ENCODE data around the gene POR. TPM values are rescaled to one million over a fixed set of nuclear protein-coding genes. Genes with fewer than 3 reads are reported as not detected.
"Not testable (repeated sequence)": the region's sequence is repeated elsewhere in the genome, so short reads cannot be mapped to it uniquely, and the experiment has no call there.

POR gene
- total RNA-seq, 4 donors from 2014 or later = 66.6 to 244 (median 107) TPM

GRCh38 chr7:76020031-76020714, 105.2 kb downstream of the POR start:
- peaks cover 0 to 7% (median 0%) of the 10 kb centered on the region in 4 donors for H3K4me1 ChIP-seq
- peaks cover 0 to 54% (median 8%) of the 10 kb centered on the region in 3 donors for H3K36me3 ChIP-seq
- H3K9me3 ChIP-seq = no peaks in the 10 kb centered on the region
- DNase-seq (ENCODE audit: low spot score in 2 of 2) = peak; percentile 61 to 75
- WGBS, 2 donors = 35 to 37% methylated on average over 6 of the region's 6 CpGs
- H3K27me3 ChIP-seq = no peaks in the 10 kb centered on the region
- H3K27ac ChIP-seq = no peak overlapping the region
- H3K4me3 ChIP-seq = no peak overlapping the region
- TF ChIP-seq CTCF (IDR thresholded peaks at IDR 0.05) = peak; percentile 75 to 93 (median 79)
- TF ChIP-seq EP300 (IDR thresholded peaks at IDR 0.05) = no peak

GRCh38 chr7:76022026-76022780, 107.2 kb downstream of the POR start:
- WGBS, 2 donors = 92 to 94% methylated on average over 7 of the region's 7 CpGs
- no peak for DNase-seq (ENCODE audit: low spot score in 2 of 2)

GRCh38 chr7:76023002-76023401, 108.0 kb downstream of the POR start:
- Histone ChIP-seq H3K36me3 (peaks cover 0 to 70% (median 8%) of the 10 kb centered on the region in 3 donors), H3K27me3 (no peaks in the 10 kb centered on the region), H3K4me3 (no peak overlapping the region), H3K27ac (no peak overlapping the region), H3K9me3 (no peaks in the 10 kb centered on the region), H3K4me1 (peaks cover 0 to 7% (median 0%) of the 10 kb centered on the region in 4 donors)
- DNase-seq (ENCODE audit: low spot score in 2 of 2) = peak in 1 of 2 donors; percentile 26
- 33 to 39% methylated on average over 4 of the region's 4 CpGs for WGBS, 2 donors
- TF ChIP-seq EP300 (IDR thresholded peaks at IDR 0.05) (peak in 1 of 2 donors; percentile 42), POLR2A (IDR thresholded peaks at IDR 0.05) (no peak)

More at GRCh38 chr7:76022026-76022780, 107.2 kb downstream of the POR start:
- H3K27me3 ChIP-seq = no peaks in the 10 kb centered on the region
- peaks cover 0 to 66% (median 8%) of the 10 kb centered on the region in 3 donors for H3K36me3 ChIP-seq
- TF ChIP-seq CTCF (IDR thresholded peaks at IDR 0.05) = no peak
- no peak for TF ChIP-seq POLR2A (IDR thresholded peaks at IDR 0.05)
- no peak for TF ChIP-seq EP300 (IDR thresholded peaks at IDR 0.05)
- peaks cover 0 to 7% (median 0%) of the 10 kb centered on the region in 4 donors for H3K4me1 ChIP-seq
- no peaks in the 10 kb centered on the region for H3K9me3 ChIP-seq
- H3K4me3 ChIP-seq = no peak overlapping the region
- no peak overlapping the region for H3K27ac ChIP-seq

- DNase-seq (ENCODE audit: low spot score in 2 of 2); H3K4me1 ChIP-seq: not testable (repeated sequence)
- 89 to 98% methylated on average over 7 of the region's 7 CpGs for WGBS, 2 donors
These were observed 114.7 kb downstream of the POR start for GRCh38 chr7:76029682-76030081.

GRCh38 chr7:76031964-76032363, 117.0 kb downstream of the POR start:
- no peak for TF ChIP-seq POLR2A (IDR thresholded peaks at IDR 0.05)
- TF ChIP-seq EP300 (IDR thresholded peaks at IDR 0.05) = no peak
- no peak for TF ChIP-seq CTCF (IDR thresholded peaks at IDR 0.05)
- 91 to 96% methylated on average over 1 of the region's 1 CpG for WGBS, 2 donors
- peaks cover 0 to 31% (median 0%) of the 10 kb centered on the region in 3 donors for H3K36me3 ChIP-seq
- H3K9me3 ChIP-seq = no peaks in the 10 kb centered on the region
- no peaks in the 10 kb centered on the region for H3K4me1 ChIP-seq
- no peaks in the 10 kb centered on the region for H3K27me3 ChIP-seq
- no peak for DNase-seq (ENCODE audit: low spot score in 2 of 2)
- H3K4me3 ChIP-seq = no peak overlapping the region
- no peak overlapping the region for H3K27ac ChIP-seq

More at GRCh38 chr7:76029682-76030081, 114.7 kb downstream of the POR start:
- H3K27me3 ChIP-seq, H3K9me3 ChIP-seq, H3K4me3 ChIP-seq, H3K27ac ChIP-seq: not testable (repeated sequence)
- peaks cover 0 to 50% (median 0%) of the 10 kb centered on the region in 3 donors for H3K36me3 ChIP-seq

Small RNA genes within 50 kb of the gene (small RNA-seq; reads per million reads assigned to genes)
- gene SNORA14A = 3.3 reads per million, percentile 77 among the genes with 10 or more reads in this experiment

Other genes with a start within 250 kb of the POR start
- gene HIP1, start 176.2 kb upstream of the POR start, total RNA-seq = 10 to 100 TPM; 43.2 to 59.7 (median 49.8) TPM
- gene CCL26, start 142.9 kb upstream of the POR start, total RNA-seq = 1 to 10 TPM in 2 of 4 donors, not detected in 2; 3.8 to 6.3 TPM
- not detected for gene CCL24, start 101.3 kb upstream of the POR start, total RNA-seq
- 10 to 100 TPM; 68.6 to 90.6 (median 74.5) TPM for gene RHBDD2, start 36.1 kb upstream of the POR start, total RNA-seq
- gene TMEM120A, start 79.4 kb downstream of the POR start, total RNA-seq = 100 to 1,000 TPM in 1 of 4 donors, 10 to 100 TPM in 3; 38.7 to 108 (median 53.2) TPM
- 10 to 100 TPM in 3 of 4 donors, 1 to 10 TPM in 1; 9.9 to 45.7 (median 29.0) TPM for gene STYXL1, start 132.8 kb downstream of the POR start, total RNA-seq
- 10 to 100 TPM; 57.1 to 81.0 (median 69.4) TPM for gene MDH2, start 133.0 kb downstream of the POR start, total RNA-seq